IPS-20b (cell line): Measurements from ENCODE around the gene FBLN1.

Experiments
- H3K27ac ChIP-seq: one replicate; pipeline ENCODE4 v1.5.1; 2013; ENCODE audit warnings: low read length
- H3K27me3 ChIP-seq: 2 replicates; pipeline ENCODE4 v1.6.1; 2013; ENCODE audit warnings: mild to moderate bottlenecking, low read length, inconsistent platforms; ENCODE audit not compliant: insufficient read depth
- H3K36me3 ChIP-seq: 2 replicates; pipeline ENCODE4 v1.6.1; 2013; ENCODE audit warnings: low read depth, mild to moderate bottlenecking, inconsistent platforms, low read length, moderate library complexity; ENCODE audit not compliant: insufficient read depth
- H3K4me1 ChIP-seq: 2 replicates; pipeline ENCODE4 v1.6.1; 2013; ENCODE audit warnings: mild to moderate bottlenecking, control low read depth, inconsistent platforms, low read length, moderate library complexity; ENCODE audit not compliant: insufficient read depth
- H3K4me3 ChIP-seq: 2 replicates; pipeline ENCODE4 v1.5.1; 2013; ENCODE audit warnings: mild to moderate bottlenecking, low read length, inconsistent platforms
- H3K9ac ChIP-seq: 2 replicates; pipeline ENCODE4 v1.6.1; 2013; ENCODE audit warnings: low read depth, mild to moderate bottlenecking, inconsistent platforms, low read length, moderate library complexity
- H3K9me3 ChIP-seq: 2 replicates; pipeline ENCODE4 v1.6.1; 2013; ENCODE audit warnings: mild to moderate bottlenecking, low read depth, low read length, inconsistent platforms; ENCODE audit not compliant: insufficient read depth

Gene FBLN1

DNA sequence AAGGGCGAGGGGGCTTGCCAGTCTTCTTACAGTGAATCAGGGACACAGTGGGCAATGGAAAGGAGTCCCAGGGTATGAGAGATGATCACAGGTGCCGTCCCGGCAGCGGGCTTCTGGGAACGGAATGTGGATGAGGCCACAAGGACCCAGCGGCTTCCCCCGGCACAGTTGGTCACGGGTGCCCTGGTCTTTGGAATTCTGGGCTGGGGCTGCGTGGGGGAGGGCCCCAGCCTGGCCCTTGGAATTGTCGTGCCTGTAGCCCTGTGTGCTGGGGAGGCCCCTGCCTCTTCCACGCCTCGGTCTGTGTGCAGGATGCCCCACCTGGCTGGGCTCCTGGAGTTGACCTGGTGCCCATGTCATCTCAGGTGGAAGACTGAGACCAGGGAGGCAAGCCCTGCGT, 76.6 kb downstream of the FBLN1 start:
- Histone ChIP-seq H3K4me3 (no peak overlapping the region), H3K9me3 (no peaks in the 10 kb centered on the region), H3K27ac (no peak overlapping the region), H3K9ac (no peak overlapping the region), H3K4me1 (no peaks in the 10 kb centered on the region), H3K36me3 (no peaks in the 10 kb centered on the region), H3K27me3 (no peaks in the 10 kb centered on the region)

DNA sequence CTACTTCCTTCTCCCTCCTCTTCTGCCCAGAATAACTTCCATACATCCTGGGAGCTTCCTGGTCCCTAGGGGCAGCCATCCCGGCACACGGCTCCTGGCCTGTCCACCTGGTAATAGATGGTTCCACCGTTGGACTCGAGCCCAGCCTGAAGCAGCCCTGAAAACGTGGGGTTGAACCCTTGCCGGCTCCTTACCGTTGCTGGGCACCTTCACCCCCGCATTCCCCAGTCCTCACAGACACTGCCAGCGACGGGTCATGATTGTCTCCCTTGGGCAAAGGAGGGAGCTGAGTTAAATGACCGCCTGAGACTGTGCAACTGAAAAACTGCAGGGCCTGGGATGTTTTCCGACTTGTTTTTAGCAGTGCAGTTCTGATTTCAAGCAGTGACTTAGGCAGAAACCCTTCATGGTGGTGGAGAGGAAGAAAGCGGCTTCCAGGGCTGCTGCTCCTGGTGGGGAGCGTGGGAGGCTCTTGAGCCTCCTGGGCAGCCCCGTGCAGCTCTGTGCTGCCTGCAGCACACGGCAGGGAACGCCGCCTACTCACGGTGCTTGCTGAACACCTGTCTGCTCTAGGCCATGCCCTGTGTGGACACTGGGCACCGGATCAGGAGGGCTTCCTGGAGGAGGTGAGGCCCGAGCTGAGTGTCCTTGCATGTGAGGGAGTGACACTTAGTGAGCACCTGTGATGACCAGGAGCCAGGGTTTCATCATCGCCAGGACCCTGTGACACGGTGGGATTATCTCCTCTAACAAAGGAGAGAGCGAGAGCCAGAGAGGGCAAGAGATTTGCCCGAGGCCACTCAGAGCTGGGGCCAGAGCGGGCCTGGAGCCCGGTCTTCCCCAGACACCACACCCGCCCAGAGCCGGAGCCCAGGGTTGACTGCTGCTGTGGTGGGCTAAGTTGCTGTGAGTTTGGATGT, 77.4 kb downstream of the FBLN1 start:
- Histone ChIP-seq H3K4me1 (no peaks in the 10 kb centered on the region), H3K9me3 (no peaks in the 10 kb centered on the region), H3K27me3 (no peaks in the 10 kb centered on the region), H3K36me3 (no peaks in the 10 kb centered on the region), H3K4me3 (no peak overlapping the region), H3K9ac (no peak overlapping the region), H3K27ac (no peak overlapping the region)

DNA sequence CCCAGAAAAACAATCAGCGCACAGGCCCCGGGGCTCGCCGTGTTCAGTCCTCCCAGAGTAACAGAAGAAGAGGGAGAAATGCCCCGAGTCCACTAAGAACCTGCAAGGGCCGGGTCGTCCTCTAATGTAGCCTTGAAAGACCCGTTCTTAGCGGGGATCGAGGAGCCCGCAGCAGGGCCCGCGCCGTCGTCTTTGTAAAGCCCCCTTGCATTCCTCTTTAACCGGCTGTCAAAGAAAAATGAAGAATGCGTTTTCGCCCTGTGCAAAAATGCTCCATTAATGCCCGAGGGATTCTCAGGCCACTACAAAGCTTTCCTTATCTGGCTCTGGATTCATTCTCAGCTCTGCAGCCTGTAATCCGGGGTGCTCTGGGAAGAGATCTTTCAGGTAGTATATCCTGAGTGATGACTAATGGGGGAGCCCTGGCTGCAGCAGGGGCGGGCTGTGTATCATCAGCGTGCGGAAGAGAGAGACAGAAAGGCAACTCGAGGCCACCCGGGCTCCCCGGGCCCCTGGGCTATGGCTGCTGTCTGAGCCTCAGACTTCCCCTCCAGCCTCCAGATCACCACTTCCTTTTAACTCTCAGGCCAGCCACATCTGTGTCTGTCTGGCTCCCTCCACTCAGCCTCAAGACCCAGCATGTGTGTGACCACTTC, 78.2 kb downstream of the FBLN1 start:
- no peak overlapping the region for H3K4me3 ChIP-seq
- no peaks in the 10 kb centered on the region for H3K4me1 ChIP-seq
- no peak overlapping the region for H3K9ac ChIP-seq
- no peaks in the 10 kb centered on the region for H3K9me3 ChIP-seq
- H3K27me3 ChIP-seq = no peaks in the 10 kb centered on the region
- no peaks in the 10 kb centered on the region for H3K36me3 ChIP-seq
- no peak overlapping the region for H3K27ac ChIP-seq

DNA sequence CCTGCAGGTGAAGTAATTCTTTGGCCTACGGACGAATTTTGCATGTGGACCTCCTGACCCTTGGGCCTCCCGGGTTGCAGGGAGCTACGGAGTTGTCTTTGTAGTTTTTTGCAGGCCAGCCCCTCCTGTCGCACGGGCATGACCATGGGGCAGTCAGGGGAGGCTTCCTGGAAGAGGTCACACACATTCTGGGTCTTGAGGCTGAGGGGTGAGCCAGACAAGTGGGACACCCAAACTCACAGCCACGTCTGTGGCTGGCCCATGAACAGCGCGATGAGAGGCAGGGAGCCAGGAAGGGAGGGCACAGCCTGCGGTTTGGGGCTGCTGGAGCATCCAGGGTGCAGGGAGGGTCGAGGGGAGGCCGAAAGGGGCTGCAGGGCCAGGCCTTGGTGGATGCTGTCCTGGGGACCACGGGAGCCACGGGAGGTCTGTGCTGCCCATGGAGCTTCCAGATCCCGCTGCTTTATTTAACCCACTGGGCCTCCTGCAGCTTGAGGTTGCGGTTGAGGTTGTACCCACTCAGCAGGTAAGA, 78.9 kb downstream of the FBLN1 start:
- H3K27me3 ChIP-seq = no peaks in the 10 kb centered on the region
- H3K27ac ChIP-seq = no peak overlapping the region
- no peak overlapping the region for H3K4me3 ChIP-seq
- no peak overlapping the region for H3K9ac ChIP-seq
- H3K4me1 ChIP-seq = no peaks in the 10 kb centered on the region
- no peaks in the 10 kb centered on the region for H3K36me3 ChIP-seq
- no peaks in the 10 kb centered on the region for H3K9me3 ChIP-seq

DNA sequence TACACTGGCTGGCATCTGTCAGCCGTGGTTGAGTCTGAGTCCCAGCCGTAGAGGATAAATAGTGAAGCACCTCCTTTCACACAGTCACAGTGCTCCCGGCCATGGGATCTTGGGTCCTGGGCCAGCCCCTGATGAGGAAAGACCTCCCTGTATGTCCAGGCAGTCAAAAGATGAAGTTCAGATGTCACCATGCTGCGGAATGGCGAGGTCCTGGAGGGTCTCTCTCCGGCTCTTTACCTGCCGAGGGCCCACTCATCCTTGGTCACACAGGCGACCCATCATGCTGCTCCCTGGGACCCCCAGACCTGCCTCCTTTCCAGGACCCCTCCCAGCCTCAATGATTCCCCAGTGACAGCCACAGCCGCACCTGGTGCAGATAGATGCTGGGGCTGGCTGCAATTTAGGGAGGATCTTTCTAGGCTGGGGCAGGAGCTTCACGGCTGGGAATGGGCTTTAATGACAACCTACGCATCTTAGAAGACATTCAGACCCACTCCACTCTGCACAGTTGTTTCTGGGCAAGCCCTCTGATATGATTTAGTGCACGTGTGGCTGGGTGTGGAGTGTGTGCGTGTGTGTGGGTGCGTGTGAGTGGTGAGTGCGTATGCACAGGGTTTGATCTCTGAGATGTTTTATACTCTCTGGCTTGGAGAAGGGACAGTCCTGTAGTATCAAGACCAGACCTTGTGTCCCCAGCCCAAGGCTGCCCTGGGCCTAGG, 79.7 kb downstream of the FBLN1 start:
- no peak overlapping the region for H3K4me3 ChIP-seq
- H3K9me3 ChIP-seq = no peaks in the 10 kb centered on the region
- H3K36me3 ChIP-seq = no peaks in the 10 kb centered on the region
- H3K4me1 ChIP-seq = no peaks in the 10 kb centered on the region
- no peaks in the 10 kb centered on the region for H3K27me3 ChIP-seq
- H3K9ac ChIP-seq = no peak overlapping the region
- H3K27ac ChIP-seq = no peak overlapping the region

DNA sequence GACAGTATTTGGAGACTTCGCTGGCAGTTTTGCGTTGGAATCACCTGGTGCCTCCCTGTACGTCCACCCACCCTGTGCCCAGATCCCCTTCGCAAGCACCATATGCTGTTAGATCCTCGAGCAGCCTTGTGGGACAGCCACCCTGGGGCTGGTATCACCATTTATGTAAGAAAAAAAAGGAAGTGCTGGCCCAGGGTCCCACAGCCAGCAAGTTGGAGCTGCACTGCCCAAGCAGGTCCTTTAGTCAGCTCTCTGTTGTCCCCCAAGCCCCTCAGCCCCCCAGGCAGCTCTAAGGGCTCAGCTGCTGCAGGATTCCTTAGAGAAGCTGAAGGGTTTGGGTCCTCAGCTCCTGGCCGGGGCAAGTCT, 80.3 kb downstream of the FBLN1 start:
- Histone ChIP-seq H3K9ac (no peak overlapping the region), H3K9me3 (no peaks in the 10 kb centered on the region), H3K4me3 (no peak overlapping the region), H3K27ac (no peak overlapping the region), H3K27me3 (no peaks in the 10 kb centered on the region), H3K4me1 (peaks cover 4% of the 10 kb centered on the region; the same call in 1 of the 2 replicates), H3K36me3 (no peaks in the 10 kb centered on the region)

DNA sequence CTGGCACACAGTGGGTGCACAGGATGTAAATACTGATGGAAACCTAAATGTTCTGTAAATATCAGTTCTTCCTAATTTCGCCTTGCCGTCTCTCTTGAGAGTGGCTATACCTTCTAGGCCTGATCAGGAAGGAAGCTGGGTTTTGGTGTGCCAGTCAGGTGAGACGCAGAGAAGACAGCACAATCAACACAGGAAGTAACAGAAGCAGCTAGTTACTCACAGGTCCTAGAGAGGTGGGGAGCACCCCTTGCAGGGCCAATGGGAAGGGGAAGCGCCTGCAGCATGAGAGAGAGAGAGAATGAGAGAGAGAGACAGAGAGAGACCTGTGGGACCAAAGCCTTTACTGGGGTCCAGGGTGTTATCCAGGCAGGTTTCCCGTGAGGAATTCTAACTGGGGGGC, 80.8 kb downstream of the FBLN1 start:
- Histone ChIP-seq H3K4me1 (peaks cover 10% of the 10 kb centered on the region), H3K9me3 (no peaks in the 10 kb centered on the region), H3K27ac (no peak overlapping the region)

DNA sequence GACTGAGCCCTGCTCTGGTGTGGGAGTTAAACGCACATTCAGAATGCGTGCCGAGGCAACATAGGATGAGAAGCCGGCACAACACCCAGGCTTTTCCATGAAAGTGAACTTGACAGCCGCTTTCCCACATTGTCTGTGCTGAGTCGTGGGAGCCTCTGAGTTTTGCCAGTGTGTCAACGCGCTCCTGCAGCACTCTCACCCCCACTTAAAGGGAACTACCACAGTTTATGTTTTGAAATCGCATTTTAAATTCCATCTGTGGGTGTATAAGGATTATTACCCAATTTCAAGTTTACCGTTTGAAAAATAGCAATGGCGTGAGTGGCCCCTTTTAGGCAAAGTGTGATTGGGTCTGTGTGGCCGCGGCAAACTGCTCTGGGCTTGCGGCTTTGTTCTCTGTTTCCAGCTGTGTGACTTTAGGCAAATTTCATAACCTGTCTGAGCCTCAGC, 81.5 kb downstream of the FBLN1 start:
- H3K9ac ChIP-seq = no peak overlapping the region

More for the DNA sequence above, 80.8 kb downstream of the FBLN1 start:
- Histone ChIP-seq H3K4me3 (no peak overlapping the region), H3K36me3 (no peaks in the 10 kb centered on the region), H3K27me3 (no peaks in the 10 kb centered on the region), H3K9ac (no peak overlapping the region)

DNA sequence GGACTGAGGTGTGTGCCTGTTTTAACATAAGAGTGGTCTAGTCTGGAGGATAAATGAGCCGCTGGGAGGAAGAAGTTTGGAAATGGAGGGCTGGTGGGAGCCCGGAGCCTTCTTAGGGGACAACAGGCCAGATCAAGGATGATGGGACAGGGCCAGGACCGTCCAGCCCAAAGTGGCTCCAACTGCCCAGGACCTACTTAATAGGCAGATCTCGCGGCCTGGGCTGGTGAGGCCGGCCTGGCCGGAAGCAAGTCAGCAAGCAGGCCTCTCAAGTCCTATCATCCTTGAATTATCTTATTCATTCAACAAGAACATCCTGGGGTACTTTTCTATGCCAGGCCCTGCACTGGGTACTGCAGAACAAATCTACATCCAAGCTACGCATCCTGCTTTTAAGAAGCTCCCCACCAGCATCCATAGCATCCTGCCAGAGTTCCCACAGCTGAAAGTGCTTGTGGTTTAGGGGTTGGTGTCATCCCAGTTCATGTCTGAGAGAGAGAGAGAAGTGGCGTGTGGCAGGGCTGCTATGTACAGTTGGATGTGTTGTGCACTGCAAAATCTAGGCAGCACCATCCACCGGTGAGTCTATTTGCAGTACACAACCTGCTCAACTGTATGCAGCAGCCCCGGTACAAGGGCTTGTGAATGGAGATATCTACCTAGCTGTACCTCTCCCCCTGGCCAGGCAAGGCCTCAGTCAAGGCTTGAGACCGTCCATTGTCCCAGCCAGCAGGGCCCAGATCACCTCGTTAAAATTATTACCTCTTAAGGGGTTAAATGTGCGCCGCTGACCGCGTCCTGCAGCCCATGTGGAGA, 82.1 kb downstream of the FBLN1 start:
- Histone ChIP-seq H3K27ac (no peak overlapping the region), H3K27me3 (no peaks in the 10 kb centered on the region), H3K9ac (no peak overlapping the region), H3K36me3 (no peaks in the 10 kb centered on the region), H3K9me3 (no peaks in the 10 kb centered on the region), H3K4me3 (no peak overlapping the region), H3K4me1 (peaks cover 11% of the 10 kb centered on the region)

More for the DNA sequence above, 81.5 kb downstream of the FBLN1 start:
- Histone ChIP-seq H3K27me3 (no peaks in the 10 kb centered on the region), H3K9me3 (no peaks in the 10 kb centered on the region), H3K27ac (no peak overlapping the region), H3K4me1 (peaks cover 11% of the 10 kb centered on the region), H3K4me3 (no peak overlapping the region), H3K36me3 (no peaks in the 10 kb centered on the region)

DNA sequence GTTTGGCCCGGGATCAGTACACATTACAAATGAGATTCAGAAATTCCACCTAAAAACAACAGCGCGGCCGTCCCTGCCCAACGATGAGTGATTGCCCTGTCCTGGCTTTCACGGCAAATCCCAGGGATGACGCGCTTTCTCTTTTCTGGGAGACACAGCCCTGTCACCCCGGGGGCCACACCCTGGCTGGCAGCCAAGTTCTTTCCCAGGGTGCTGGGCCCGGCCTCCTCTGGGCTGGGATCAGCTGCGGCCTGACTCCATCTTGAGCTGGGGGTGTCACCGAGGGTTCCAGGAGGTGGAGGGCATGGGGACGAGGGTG, 82.7 kb downstream of the FBLN1 start:
- Histone ChIP-seq H3K9ac (no peak overlapping the region), H3K36me3 (no peaks in the 10 kb centered on the region), H3K27me3 (no peaks in the 10 kb centered on the region), H3K27ac (no peak overlapping the region), H3K9me3 (no peaks in the 10 kb centered on the region), H3K4me1 (peaks cover 11% of the 10 kb centered on the region), H3K4me3 (no peak overlapping the region)

DNA sequence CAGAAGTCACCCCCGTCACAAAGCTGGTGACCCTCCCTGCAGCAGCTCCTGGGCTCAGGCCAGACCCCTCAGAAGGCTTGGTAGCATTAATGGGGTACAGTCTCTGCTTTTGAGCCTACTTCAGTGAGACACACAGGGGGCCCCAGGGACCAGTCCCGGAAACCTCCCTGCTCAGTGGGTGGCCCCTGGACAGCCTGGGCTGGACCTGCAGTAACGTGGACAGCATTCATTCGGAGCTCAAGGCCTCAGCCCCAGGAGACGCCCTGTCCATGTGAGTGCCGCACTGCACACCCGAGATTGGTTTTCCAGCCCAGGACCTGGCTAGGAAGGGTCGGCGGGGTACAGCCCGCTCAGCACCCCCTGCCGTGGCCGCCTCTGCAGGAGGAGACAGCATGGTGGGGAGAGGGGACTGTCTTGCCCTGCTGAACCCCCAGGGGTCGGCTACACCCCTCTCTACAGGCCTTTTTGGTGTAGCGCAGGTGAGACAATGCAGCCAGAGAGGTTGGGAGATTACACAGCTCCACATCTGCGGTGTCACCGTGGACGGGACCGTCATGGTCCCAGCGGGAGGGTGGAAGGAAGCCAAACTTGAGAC, 83.4 kb downstream of the FBLN1 start:
- Histone ChIP-seq H3K36me3 (no peaks in the 10 kb centered on the region), H3K9me3 (no peaks in the 10 kb centered on the region), H3K27ac (no peak overlapping the region), H3K27me3 (no peaks in the 10 kb centered on the region), H3K4me1 (peaks cover 11% of the 10 kb centered on the region), H3K9ac (no peak overlapping the region), H3K4me3 (no peak overlapping the region)
